H1 (cell line): ENCODE measurements around the gene NADSYN1. TPM values are rescaled to one million over a fixed set of nuclear protein-coding genes. Genes with fewer than 3 reads are reported as not detected.

Experiments used
- CEBPB ChIP-seq: IDR thresholded peaks from 2 replicates; pipeline ENCODE4 v1.6.1; 2012; ENCODE audit warnings: low read depth, low read length
- CHD1 ChIP-seq: IDR thresholded peaks from 2 replicates; pipeline ENCODE4 v1.6.1; 2012; ENCODE audit warnings: low read depth, low read length, improper control_type of control experiment
- CTBP2 ChIP-seq: IDR thresholded peaks from 2 replicates; pipeline ENCODE4 v1.7.0; 2011; ENCODE audit warnings: borderline replicate concordance, mild to moderate bottlenecking, moderate library complexity, mixed read lengths, low read length; ENCODE audit not compliant: insufficient read depth, insufficient read length
- GABPA ChIP-seq: IDR thresholded peaks from 2 replicates; pipeline ENCODE4 v1.6.1; 2011; ENCODE audit warnings: mild to moderate bottlenecking, low read length, moderate library complexity, borderline replicate concordance; ENCODE audit not compliant: insufficient read depth
- HDAC2 ChIP-seq, 2 experiments: fragments of 300-600 bp in 1 of 2; sonication (generic) in 1 of 2; IDR thresholded peaks; 2 replicates each; pipeline ENCODE4 v1.6.1; 2011 to 2012; ENCODE audit warnings: low read depth in 2 of 2, low read length in 2 of 2, mild to moderate bottlenecking in 2 of 2, moderate library complexity in 2 of 2, borderline replicate concordance in 1 of 2, inconsistent platforms in 1 of 2
- MAFK ChIP-seq: IDR thresholded peaks from 2 replicates; pipeline ENCODE4 v1.6.1; 2012; ENCODE audit warnings: low read depth, mild to moderate bottlenecking, improper control_type of control experiment, low read length
- RBBP5 ChIP-seq: IDR thresholded peaks from 2 replicates; pipeline ENCODE4 v1.7.1; 2012; ENCODE audit warnings: low read depth, mild to moderate bottlenecking, inconsistent platforms, low read length, moderate library complexity, borderline replicate concordance
- RXRA ChIP-seq: IDR thresholded peaks from 2 replicates; pipeline ENCODE4 v1.6.1; 2011; ENCODE audit warnings: low read depth, mild to moderate bottlenecking, low read length, moderate library complexity; ENCODE audit not compliant: insufficient read depth
- SAP30 ChIP-seq: fragments of 300-600 bp; sonication (generic); IDR thresholded peaks from 2 replicates; pipeline ENCODE4 v1.7.1; 2012; ENCODE audit warnings: low read length, moderate library complexity, mild to moderate bottlenecking, inconsistent platforms; ENCODE audit not compliant: insufficient read depth, insufficient replicate concordance
- SIRT6 ChIP-seq: IDR thresholded peaks from one replicate; pipeline ENCODE4 v1.7.1; 2012; ENCODE audit warnings: low read length, inconsistent platforms
- polyA plus RNA-seq, 7 experiments: library from polyadenylated mRNA; depleted of rRNA in 3 of 7; stranded (reverse) in 5 of 7; unstranded in 2 of 7; fragments of >200 nt in 5 of 7; fragments of 200-250 nt in 2 of 7; gene quantifications; 1 replicate in 5 of 7; 2 replicates in 1 of 7; 4 replicates in 1 of 7; pipeline versions ENCODE4 v1.2.1 to v1.2.3, GENCODE V29; 2011 to 2013; ENCODE audit warnings: missing spikeins in 2 of 7, mixed read lengths in 2 of 7
- total RNA-seq: library from RNA; stranded (reverse); fragmentation: NEBNext Ultra II Directional; extraction: Animal tissue kit (Norgen Biotek cat#: 25700); gene quantifications from 2 replicates; pipeline ENCODE4 v1.2.1, GENCODE V29; 2021

NADSYN1 gene
- total and polyA plus RNA-seq, 2 of the 8 experiments (the other 6 are each of a cell fraction or from before 2014, with no cell fraction given) = 38.3 to 38.6 TPM

- TF ChIP-seq CEBPB (0 out of 2 replicates have a peak, but pooled peaks have one; percentile 32), HDAC2 (IDR thresholded peaks at IDR 0.05; ENCODE audit: borderline replicate concordance in 1 of 2, low read depth in 2 of 2, low read length in 2 of 2) (no peak), MAFK (no peak), SAP30 (no peak), GABPA (no peak), CTBP2 (no peak), RBBP5 (no peak), SIRT6 (no peak), CHD1 (no peak), RXRA (no peak)
Observed at GRCh38 chr11:71420455-71421241, 32.4 kb upstream of the NADSYN1 start (continued).
